Uterus (tissue), 4 donors: ENCODE results near the gene ZNHIT3. TPM values are rescaled to one million over a fixed set of nuclear protein-coding genes. Genes with fewer than 3 reads are reported as not detected.

ENCODE experiments used
- DNase-seq, 2 donors: peaks; one replicate each; pipeline ENCODE4 v3.0.0-alpha.2; 2019 to 2020
- H3K27ac ChIP-seq, 2 donors: fragments of 200-600 bp; sonication (generic); 1 replicate in 1 of 2; 2 replicates in 1 of 2; pipeline ENCODE4 v1.5.1; 2016 to 2018
- H3K27me3 ChIP-seq, 2 donors: fragments of 200-600 bp; sonication (generic); one replicate each; pipeline ENCODE4 v1.5.1; 2018 to 2019; ENCODE audit warnings: control low read depth in 1 of 2
- H3K36me3 ChIP-seq, 2 donors: fragments of 200-600 bp; sonication (generic); one replicate each; pipeline ENCODE4 v1.5.1; 2019; ENCODE audit warnings: control low read depth in 1 of 2
- H3K4me1 ChIP-seq, 2 donors: fragments of 200-600 bp; sonication (generic); one replicate each; pipeline ENCODE4 v1.5.1; 2018 to 2019; ENCODE audit warnings: control low read depth in 1 of 2
- H3K4me3 ChIP-seq, 2 donors: fragments of 200-600 bp; sonication (generic); 1 replicate in 1 of 2; 2 replicates in 1 of 2; pipeline ENCODE4 v1.5.1; 2018 to 2019; ENCODE audit warnings: mild to moderate bottlenecking in 1 of 2
- H3K9me3 ChIP-seq, 2 donors: fragments of 200-600 bp; sonication (generic); one replicate each; pipeline ENCODE4 v1.5.1; 2019; ENCODE audit warnings: control low read depth in 1 of 2
- CTCF ChIP-seq, 4 experiments: fragments of 200-600 bp in 2 of 4; fragments of 450-650 bp in 2 of 4; sonication (generic) in 2 of 4; IDR thresholded peaks; one replicate each; pipeline ENCODE4 v1.5.1; 2016 to 2019; ENCODE audit warnings: antibody characterized with exemption in 4 of 4, mild to moderate bottlenecking in 2 of 4, moderate library complexity in 1 of 4
- POLR2A ChIP-seq, 2 donors: fragments of 450-650 bp; IDR thresholded peaks; one replicate each; pipeline ENCODE4 v1.6.1; 2016; ENCODE audit warnings: antibody characterized with exemption in 2 of 2, mild to moderate bottlenecking in 1 of 2, moderate library complexity in 1 of 2
- intact Hi-C: fragments of 100-400 bp; cut with DNase I; formaldehyde crosslinking; loops from one replicate; pipeline ENCODE4 v1.15.1; 2023; ENCODE audit warnings: low total_unique reads
- total RNA-seq, 4 donors: library from RNA; depleted of rRNA in 3 of 4; stranded (reverse); fragments of >200 nt in 3 of 4; gene quantifications; one replicate each; pipeline versions ENCODE4 v1.1.0 to v1.2.4, GENCODE V29; 2014 to 2023
- donor health status: DM: yes; HTN: yes; CAD: no.

ZNHIT3 gene
- total RNA-seq, 4 donors from 2014 or later: 10.0 to 34.5 (median 24.4) TPM

DNA sequence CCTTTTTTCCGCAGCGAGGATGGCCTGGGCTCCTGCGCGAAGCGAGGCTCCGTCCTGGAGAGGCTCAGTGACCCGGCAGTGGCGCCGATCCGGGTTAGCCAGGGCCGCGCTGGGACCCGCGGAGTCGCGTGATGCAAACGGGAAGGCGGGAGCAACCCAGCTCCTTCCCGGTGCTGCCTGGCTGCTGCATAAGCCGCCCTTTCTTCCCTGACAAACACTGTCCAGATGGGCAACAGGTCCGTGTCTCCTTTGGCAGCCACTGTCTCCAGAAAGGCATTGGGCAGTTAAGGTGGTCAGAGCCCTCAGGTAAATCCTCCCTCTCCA lies 21.8 kb upstream of the ZNHIT3 start:
- H3K27me3 ChIP-seq: no peaks in the 10 kb centered on the region

GRCh38 chr17:36468903-36469635 lies 17.4 kb upstream of the ZNHIT3 start:
- no peaks in the 10 kb centered on the region for H3K27me3 ChIP-seq
- H3K4me1 ChIP-seq: no peaks in the 10 kb centered on the region
- no peak overlapping the region for H3K27ac ChIP-seq
- H3K9me3 ChIP-seq: no peaks in the 10 kb centered on the region
- H3K36me3 ChIP-seq: no peaks in the 10 kb centered on the region
- TF ChIP-seq CTCF (IDR thresholded peaks at IDR 0.05) (no peak), POLR2A (IDR thresholded peaks at IDR 0.05) (no peak)
- intact Hi-C loops: no loop called here
- H3K4me3 ChIP-seq: no peak overlapping the region
- DNase-seq: no peak

More for the DNA sequence above, 21.8 kb upstream of the ZNHIT3 start:
- TF ChIP-seq CTCF (IDR thresholded peaks at IDR 0.05) (no peak), POLR2A (IDR thresholded peaks at IDR 0.05) (no peak)
- Histone ChIP-seq H3K27ac (no peak overlapping the region), H3K4me1 (no peaks in the 10 kb centered on the region), H3K36me3 (no peaks in the 10 kb centered on the region), H3K9me3 (no peaks in the 10 kb centered on the region), H3K4me3 (no peak overlapping the region)
- DNase-seq: no peak
- intact Hi-C loops: no loop called here

DNA sequence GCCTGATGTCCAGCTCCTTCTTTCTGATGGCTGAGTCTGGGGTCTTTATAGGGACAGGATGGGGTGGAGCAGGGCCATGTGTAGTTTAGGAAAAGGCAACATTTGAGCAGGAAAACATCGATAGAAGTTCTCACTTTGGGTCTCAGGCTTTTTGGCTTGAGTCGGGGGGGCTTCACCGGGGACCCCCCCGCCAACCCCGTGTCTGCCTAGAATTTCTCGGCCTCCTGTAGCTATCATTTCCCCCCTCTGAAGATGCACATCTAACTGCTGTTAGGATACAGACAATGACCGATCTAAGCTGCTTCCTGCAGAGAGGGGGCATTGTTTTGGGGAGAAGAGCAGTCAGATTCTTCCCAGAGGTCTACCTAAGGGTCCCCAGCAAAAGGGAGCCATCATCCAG lies 16.7 kb upstream of the ZNHIT3 start:
- H3K4me3 ChIP-seq: no peak overlapping the region
- intact Hi-C loops: no loop called here

DNA sequence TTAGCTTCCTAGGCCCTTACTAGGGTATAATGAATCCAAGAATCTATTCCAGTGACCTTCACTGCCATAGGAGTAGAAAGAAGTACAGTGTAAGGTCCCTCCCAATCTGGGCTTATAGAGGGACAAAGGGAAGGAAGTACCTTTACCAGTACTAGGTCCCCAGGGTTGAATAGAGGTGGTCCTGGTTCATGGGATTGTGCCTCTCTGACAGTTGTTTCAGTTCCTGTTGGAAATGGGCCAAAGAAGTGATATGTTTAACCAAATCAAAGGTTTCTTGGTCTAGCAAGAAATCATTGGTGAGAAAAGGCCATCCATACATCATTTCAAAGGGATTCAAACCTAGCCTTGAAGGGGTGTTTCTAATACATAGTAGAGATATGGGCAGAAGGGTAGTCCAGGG lies 16.0 kb upstream of the ZNHIT3 start:
- intact Hi-C loops: no loop called here
- no peaks in the 10 kb centered on the region for H3K9me3 ChIP-seq
- no peak overlapping the region for H3K27ac ChIP-seq
- H3K27me3 ChIP-seq: no peaks in the 10 kb centered on the region
- no peak overlapping the region for H3K4me3 ChIP-seq
- DNase-seq: no peak
- no peaks in the 10 kb centered on the region for H3K36me3 ChIP-seq
- TF ChIP-seq POLR2A (IDR thresholded peaks at IDR 0.05) (no peak), CTCF (IDR thresholded peaks at IDR 0.05) (no peak)
- H3K4me1 ChIP-seq: no peaks in the 10 kb centered on the region

More for the DNA sequence above, 16.7 kb upstream of the ZNHIT3 start:
- H3K27me3 ChIP-seq: no peaks in the 10 kb centered on the region
- no peaks in the 10 kb centered on the region for H3K9me3 ChIP-seq
- H3K27ac ChIP-seq: no peak overlapping the region
- H3K4me1 ChIP-seq: no peaks in the 10 kb centered on the region
- TF ChIP-seq CTCF (IDR thresholded peaks at IDR 0.05) (no peak), POLR2A (IDR thresholded peaks at IDR 0.05) (no peak)
- no peak for DNase-seq
- H3K36me3 ChIP-seq: no peaks in the 10 kb centered on the region

DNA sequence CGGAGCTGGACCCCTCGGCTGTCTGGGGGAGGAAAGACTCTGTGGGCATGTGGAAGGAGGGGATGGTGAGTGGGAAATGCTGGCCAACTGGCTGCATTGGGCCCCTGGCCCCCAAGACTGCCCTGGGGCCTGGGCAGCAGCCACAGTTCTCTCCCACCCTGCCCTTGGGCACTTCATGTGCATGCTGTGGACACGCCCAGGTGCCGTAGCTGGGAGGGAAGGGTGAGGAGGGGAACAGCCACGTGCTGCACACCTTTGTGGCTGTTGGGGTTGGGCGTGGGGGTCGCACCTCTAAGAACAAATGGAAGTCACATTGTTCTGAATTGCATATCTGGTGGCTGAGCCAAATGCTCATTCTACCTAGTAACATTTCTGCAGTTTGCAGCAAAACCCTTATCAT lies 11.9 kb upstream of the ZNHIT3 start:
- Histone ChIP-seq H3K9me3 (no peaks in the 10 kb centered on the region), H3K27ac (no peak overlapping the region), H3K4me3 (no peak overlapping the region), H3K27me3 (no peaks in the 10 kb centered on the region), H3K4me1 (no peaks in the 10 kb centered on the region), H3K36me3 (no peaks in the 10 kb centered on the region)
- intact Hi-C loops: no loop called here
- TF ChIP-seq CTCF (IDR thresholded peaks at IDR 0.05) (no peak), POLR2A (IDR thresholded peaks at IDR 0.05) (no peak)
- DNase-seq: no peak
